A549 (cell line): ENCODE results near the gene MAP4K4. TPM values are rescaled to one million over a fixed set of nuclear protein-coding genes. Genes with fewer than 3 reads are reported as not detected.

Experiments used
- ATAC-seq, 2 experiments: fragments of 200-7000 bp in 1 of 2; fragments of >200 bp in 1 of 2; cut with Nextera tagmentation in 1 of 2; cut with Tn5 transposase in 1 of 2; 3 replicates each; pipeline versions ENCODE4 v1.8.0 to v1.9.1; 2018 to 2020; ENCODE audit warnings: mild to moderate bottlenecking in 1 of 2, moderate library complexity in 1 of 2
- CTCF ChIA-PET: fragments of 300-600 bp; sonication (Branson Sonifier 250); formaldehyde crosslinking; extraction: SDS; loops from one replicate; lab custom pipeline; 2021; ENCODE audit warnings: antibody characterized with exemption, inconsistent platforms; lab: Yijun Ruan, JAX
- POLR2A ChIA-PET: fragments of 350-600 bp; formaldehyde crosslinking; extraction: SDS; loops from one replicate; lab custom pipeline; 2021; ENCODE audit warnings: antibody characterized with exemption, inconsistent platforms; lab: Yijun Ruan, JAX
- DNase-seq, 2 experiments: peaks; one replicate each; pipeline versions ENCODE4 v3.0.0 to v3.0.0-alpha.2; 2011 to 2016; ENCODE audit warnings: low read depth in 1 of 2, low spot score in 1 of 2
- FAIRE-seq: peaks from 2 replicates; lab custom pipeline; 2011; peaks lifted over from hg19 to GRCh38; lab: Jason Lieb, UNC
- H3K27ac ChIP-seq, 2 experiments: fragments of >200 bp; sonication (Bioruptor Twin); formaldehyde crosslinking; 3 replicates each; pipeline ENCODE4 v1.5.1; 2016 to 2017
- H3K4me1 ChIP-seq: fragments of >200 bp; sonication (Bioruptor Twin); formaldehyde crosslinking; 3 replicates; pipeline ENCODE4 v1.6.1; 2016
- H3K4me2 ChIP-seq: fragments of >200 bp; sonication (Bioruptor Twin); formaldehyde crosslinking; 3 replicates; pipeline ENCODE4 v1.6.1; 2016
- H3K4me3 ChIP-seq: fragments of >200 bp; sonication (Bioruptor Twin); formaldehyde crosslinking; 3 replicates; pipeline ENCODE4 v1.5.1; 2016
- H3K9me3 ChIP-seq: fragments of >200 bp; sonication (Bioruptor Twin); formaldehyde crosslinking; 3 replicates; pipeline ENCODE4 v1.6.1; 2016
- ATOH8 ChIP-seq: fragments of 250-450 bp; sonication (Bioruptor Pico); IDR thresholded peaks from 2 replicates; pipeline ENCODE4 v1.5.0; 2020; ENCODE audit warnings: low read depth, mild to moderate bottlenecking, moderate library complexity
- BHLHE40 ChIP-seq: IDR thresholded peaks from 2 replicates; pipeline ENCODE4 v1.6.1; 2012; ENCODE audit warnings: low read depth, low read length, inconsistent platforms
- CBX8 ChIP-seq: fragments of 200-600 bp; sonication (generic); IDR thresholded peaks from 2 replicates; pipeline ENCODE4 v1.6.1; 2016
- EHMT2 ChIP-seq: fragments of 200-600 bp; sonication (generic); IDR thresholded peaks from 2 replicates; pipeline ENCODE4 v1.6.1; 2016; ENCODE audit warnings: antibody characterized with exemption, low read depth, mild to moderate bottlenecking, moderate library complexity
- EP300 ChIP-seq, 2 experiments: fragments of >200 bp; sonication (Bioruptor Twin); formaldehyde crosslinking; IDR thresholded peaks; 2 replicates in 1 of 2; 3 replicates in 1 of 2; pipeline ENCODE4 v1.6.1; 2016 to 2017
- FOSL2 ChIP-seq, 2 experiments: fragments of 450-650 bp in 1 of 2; fragments of >200 bp in 1 of 2; sonication (Bioruptor Twin) in 1 of 2; formaldehyde crosslinking; IDR thresholded peaks; 2 replicates each; pipeline versions ENCODE4 v1.5.0 to v1.6.1; 2016 to 2020; ENCODE audit warnings: mild to moderate bottlenecking in 1 of 2, moderate library complexity in 1 of 2
- GATA3 ChIP-seq: IDR thresholded peaks from 2 replicates; pipeline ENCODE4 v1.6.1; 2012; ENCODE audit warnings: borderline replicate concordance
- HDAC2 ChIP-seq: fragments of 200-600 bp; sonication (generic); IDR thresholded peaks from 2 replicates; pipeline ENCODE4 v1.6.1; 2016
- HOXA7 ChIP-seq: fragments of 250-450 bp; sonication (Bioruptor Pico); IDR thresholded peaks from 2 replicates; pipeline ENCODE4 v1.5.0; 2020; ENCODE audit warnings: mild to moderate bottlenecking, moderate library complexity
- HOXB13 ChIP-seq: fragments of 250-450 bp; sonication (Bioruptor Pico); IDR thresholded peaks from 2 replicates; pipeline ENCODE4 v1.5.0; 2020; ENCODE audit warnings: low read depth, mild to moderate bottlenecking, moderate library complexity
- JUN ChIP-seq, 2 experiments: fragments of >200 bp; sonication (Bioruptor Twin); formaldehyde crosslinking; IDR thresholded peaks; 2 replicates in 1 of 2; 3 replicates in 1 of 2; pipeline ENCODE4 v1.6.1; 2016 to 2017
- JUNB ChIP-seq: fragments of >200 bp; sonication (Bioruptor Twin); formaldehyde crosslinking; IDR thresholded peaks from 2 replicates; pipeline ENCODE4 v1.6.1; 2016
- KDM5A ChIP-seq: fragments of 200-600 bp; sonication (generic); IDR thresholded peaks from 2 replicates; pipeline ENCODE4 v1.6.1; 2016; ENCODE audit warnings: antibody characterized with exemption, mild to moderate bottlenecking
- MYC ChIP-seq: IDR thresholded peaks from 2 replicates; pipeline ENCODE4 v1.6.1; 2012; ENCODE audit warnings: mild to moderate bottlenecking, inconsistent platforms, low read length, improper control_type of control experiment, borderline replicate concordance
- NFE2L2 ChIP-seq: fragments of 150-350 bp; conservative IDR thresholded peaks from 2 replicates; pipeline ENCODE4 v1.6.1; 2014; ENCODE audit warnings: low read length
- POLR2A ChIP-seq: IDR thresholded peaks from 2 replicates; pipeline ENCODE4 v1.6.1; 2012; ENCODE audit warnings: mild to moderate bottlenecking, low read length
- POLR2AphosphoS2 ChIP-seq: conservative IDR thresholded peaks from 2 replicates; pipeline ENCODE4 v1.6.1; 2012; ENCODE audit warnings: low read length, improper control_type of control experiment, inconsistent platforms
- RFX5 ChIP-seq: fragments of 450-650 bp; IDR thresholded peaks from 2 replicates; pipeline ENCODE4 v1.7.1; 2014; ENCODE audit warnings: antibody characterized with exemption, mild to moderate bottlenecking, moderate library complexity
- TFCP2L1 ChIP-seq: fragments of 250-450 bp; sonication (Bioruptor Pico); IDR thresholded peaks from 2 replicates; pipeline ENCODE4 v1.5.0; 2021; ENCODE audit warnings: mild to moderate bottlenecking
- ZSCAN20 ChIP-seq: fragments of 250-450 bp; sonication (Bioruptor Pico); IDR thresholded peaks from 2 replicates; pipeline ENCODE4 v1.8.0; 2022; ENCODE audit warnings: mild to moderate bottlenecking, moderate library complexity
- whole genome bisulfite sequencing: methylation state at CpG from one replicate; pipeline ENCODE4 v1.1.6; 2017; ENCODE audit errors: missing lambda C conversion rate; 5-methylcytosine and 5-hydroxymethylcytosine counted together
- polyA plus RNA-seq, 4 experiments: library from polyadenylated mRNA; depleted of rRNA in 3 of 4; stranded (reverse); fragments of >200 nt; fragmentation: RNase III in 1 of 4; extraction: RNeasy Plus Mini Kit Qiagen cat#74134 plus additional on column Dnase treatment in 1 of 4; gene quantifications; 2 replicates in 3 of 4; 3 replicates in 1 of 4; pipeline ENCODE4 v1.2.3, GENCODE V29; 2011 to 2017
- TF ChIP-seq, protein P1 (sequence below): fragments of >200 bp; sonication (Bioruptor Twin); formaldehyde crosslinking; IDR thresholded peaks from 2 replicates; pipeline ENCODE4 v1.6.1; 2016
- TF ChIP-seq, protein P2 (sequence below): fragments of 450-650 bp; IDR thresholded peaks from 2 replicates; pipeline ENCODE4 v1.6.1; 2014; ENCODE audit warnings: antibody characterized with exemption
- TF ChIP-seq, protein P3 (sequence below): fragments of 150-350 bp; IDR thresholded peaks from 2 replicates; pipeline ENCODE4 v1.6.1; 2014; ENCODE audit warnings: low read depth, mild to moderate bottlenecking, low read length
- TF ChIP-seq, protein P4 (sequence below): fragments of >200 bp; sonication (Bioruptor Twin); formaldehyde crosslinking; IDR thresholded peaks from 3 replicates; pipeline ENCODE4 v1.6.1; 2016
- TF ChIP-seq, protein P5 (sequence below): fragments of >200 bp; sonication (Bioruptor Twin); formaldehyde crosslinking; IDR thresholded peaks from 3 replicates; pipeline ENCODE4 v1.5.1; 2016

MAP4K4 gene
- polyA plus RNA-seq, 2 of the 4 experiments (the other 2 are of a cell fraction) = 61.9 to 82.2 TPM

GRCh38 chr2:101787097-101787496 lies 89.6 kb downstream of the MAP4K4 start:
- ATAC-seq = no peak
- H3K4me1 ChIP-seq = peaks cover 23% of the 10 kb centered on the region
- no peak for TF ChIP-seq GATA3
- no peak for TF ChIP-seq ATOH8 (CRISPR knock-in tag)
- no peak for TF ChIP-seq NFE2L2
- no peak for TF ChIP-seq TFCP2L1
- TF ChIP-seq JUN (IDR thresholded peaks at IDR 0.05) = no peak
- TF ChIP-seq RFX5 = no peak
- TF ChIP-seq EP300 (IDR thresholded peaks at IDR 0.05) = no peak
- TF ChIP-seq, all 56 proteins: peak for 0
- CTCF ChIA-PET = no interaction called here
- FAIRE-seq (no peak), DNase-seq (no peak)
- no peak overlapping the region for H3K4me2 ChIP-seq
- H3K9me3 ChIP-seq = no peaks in the 10 kb centered on the region
- POLR2A ChIA-PET = no interaction called here
- no peak overlapping the region for H3K27ac ChIP-seq
- 97% methylated on average over 3 of the region's 3 CpGs for WGBS
- no peak overlapping the region for H3K4me3 ChIP-seq

GRCh38 chr2:101788565-101788964 lies 91.1 kb downstream of the MAP4K4 start:
- no peak for ATAC-seq
- Histone ChIP-seq H3K27ac (no peak overlapping the region), H3K4me3 (no peak overlapping the region), H3K4me2 (peak overlapping the region; percentile 47), H3K9me3 (no peaks in the 10 kb centered on the region), H3K4me1 (peaks cover 23% of the 10 kb centered on the region)
- CTCF ChIA-PET = interaction anchor here (1.0 to 1.2 kb wide), 2 partner anchors 33 to 43 kb away, joined by 3 read pairs; no protein-coding TSS in a partner anchor
- WGBS = 73% methylated on average over 1 of the region's 1 CpG
- no peak for FAIRE-seq
- no peak for TF ChIP-seq POLR2AphosphoS2
- no peak for TF ChIP-seq KDM5A
- no peak for TF ChIP-seq CBX8
- no peak for TF ChIP-seq RFX5
- TF ChIP-seq EP300 (IDR thresholded peaks at IDR 0.05) = no peak
- TF ChIP-seq TFCP2L1 = no peak
- no peak for TF ChIP-seq JUNB
- TF ChIP-seq HOXB13 = no peak
- TF ChIP-seq MYC = no peak
- TF ChIP-seq ZSCAN20 (CRISPR knock-in tag) = no peak
- TF ChIP-seq BHLHE40 = no peak
- no peak for TF ChIP-seq HDAC2
- TF ChIP-seq, protein P1, sequence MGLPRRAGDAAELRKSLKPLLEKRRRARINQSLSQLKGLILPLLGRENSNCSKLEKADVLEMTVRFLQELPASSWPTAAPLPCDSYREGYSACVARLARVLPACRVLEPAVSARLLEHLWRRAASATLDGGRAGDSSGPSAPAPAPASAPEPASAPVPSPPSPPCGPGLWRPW = no peak
- TF ChIP-seq, protein P2, sequence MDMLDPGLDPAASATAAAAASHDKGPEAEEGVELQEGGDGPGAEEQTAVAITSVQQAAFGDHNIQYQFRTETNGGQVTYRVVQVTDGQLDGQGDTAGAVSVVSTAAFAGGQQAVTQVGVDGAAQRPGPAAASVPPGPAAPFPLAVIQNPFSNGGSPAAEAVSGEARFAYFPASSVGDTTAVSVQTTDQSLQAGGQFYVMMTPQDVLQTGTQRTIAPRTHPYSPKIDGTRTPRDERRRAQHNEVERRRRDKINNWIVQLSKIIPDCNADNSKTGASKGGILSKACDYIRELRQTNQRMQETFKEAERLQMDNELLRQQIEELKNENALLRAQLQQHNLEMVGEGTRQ = no peak
- TF ChIP-seq FOSL2 (IDR thresholded peaks at IDR 0.05) = no peak
- TF ChIP-seq FOSL2 (CRISPR knock-in tag; IDR thresholded peaks at IDR 0.05) = no peak
- TF ChIP-seq, protein P3, sequence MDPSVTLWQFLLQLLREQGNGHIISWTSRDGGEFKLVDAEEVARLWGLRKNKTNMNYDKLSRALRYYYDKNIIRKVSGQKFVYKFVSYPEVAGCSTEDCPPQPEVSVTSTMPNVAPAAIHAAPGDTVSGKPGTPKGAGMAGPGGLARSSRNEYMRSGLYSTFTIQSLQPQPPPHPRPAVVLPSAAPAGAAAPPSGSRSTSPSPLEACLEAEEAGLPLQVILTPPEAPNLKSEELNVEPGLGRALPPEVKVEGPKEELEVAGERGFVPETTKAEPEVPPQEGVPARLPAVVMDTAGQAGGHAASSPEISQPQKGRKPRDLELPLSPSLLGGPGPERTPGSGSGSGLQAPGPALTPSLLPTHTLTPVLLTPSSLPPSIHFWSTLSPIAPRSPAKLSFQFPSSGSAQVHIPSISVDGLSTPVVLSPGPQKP = no peak
- DNase-seq = no peak
- POLR2A ChIA-PET = no interaction called here

DNA sequence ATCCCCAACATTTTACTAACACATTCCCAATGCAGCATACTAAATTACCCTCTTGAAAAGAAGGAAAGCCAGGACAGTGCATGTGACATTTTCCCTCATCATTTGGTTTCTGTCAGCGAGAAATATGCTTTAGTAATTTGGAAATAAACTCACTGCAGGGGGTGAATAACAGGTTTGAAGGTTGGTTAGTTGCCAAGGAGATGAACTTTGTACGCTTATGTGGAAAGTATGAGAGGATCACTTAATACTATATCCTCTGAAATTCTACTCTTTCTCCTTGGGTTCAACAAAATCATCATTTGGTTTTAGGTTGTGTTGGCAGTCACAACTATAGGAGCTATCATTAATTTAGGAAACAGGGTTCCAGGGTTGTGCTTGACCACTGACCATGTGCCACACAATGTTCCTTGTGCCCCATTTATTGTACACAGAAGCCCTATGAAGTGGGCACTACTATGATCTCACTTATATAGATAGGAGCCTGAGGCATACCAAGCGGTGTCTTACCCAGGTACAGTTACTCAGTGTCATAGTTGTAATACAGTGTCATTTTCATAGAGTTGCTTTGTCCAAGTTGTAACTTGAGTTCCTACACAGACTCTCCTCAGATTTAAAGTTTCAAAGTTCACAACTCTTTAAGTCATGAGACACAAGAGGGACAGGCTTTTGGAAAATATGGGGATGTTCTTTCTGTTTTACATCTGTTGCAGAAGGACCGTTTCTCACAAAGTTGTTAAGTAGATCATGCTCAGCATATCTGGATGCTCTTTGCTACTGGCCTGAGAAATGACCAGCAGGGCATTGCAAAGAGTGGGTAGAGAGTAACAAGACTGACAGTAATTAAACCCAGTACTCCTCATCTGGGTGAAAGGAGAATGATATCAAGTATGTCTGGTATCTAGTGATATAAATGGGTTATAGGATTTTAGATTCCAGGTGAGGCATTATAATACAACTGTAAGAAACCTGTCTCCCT lies 91.8 kb downstream of the MAP4K4 start:
- ChIA-PET POLR2A (no interaction called here), CTCF (no interaction called here)
- Histone ChIP-seq H3K4me2 (peak overlapping the region; percentile 47), H3K4me1 (peaks cover 23% of the 10 kb centered on the region), H3K4me3 (no peak overlapping the region), H3K27ac (no peak overlapping the region), H3K9me3 (no peaks in the 10 kb centered on the region)
- ATAC-seq = no peak; a peak in 1 of 6 replicates
- no peak for DNase-seq
- 88% methylated on average over 4 of the region's 4 CpGs for WGBS
- FAIRE-seq = no peak
- TF ChIP-seq HOXA7 (CRISPR knock-in tag) (no peak), EHMT2 (no peak), POLR2A (no peak)
- TF ChIP-seq, protein P4, sequence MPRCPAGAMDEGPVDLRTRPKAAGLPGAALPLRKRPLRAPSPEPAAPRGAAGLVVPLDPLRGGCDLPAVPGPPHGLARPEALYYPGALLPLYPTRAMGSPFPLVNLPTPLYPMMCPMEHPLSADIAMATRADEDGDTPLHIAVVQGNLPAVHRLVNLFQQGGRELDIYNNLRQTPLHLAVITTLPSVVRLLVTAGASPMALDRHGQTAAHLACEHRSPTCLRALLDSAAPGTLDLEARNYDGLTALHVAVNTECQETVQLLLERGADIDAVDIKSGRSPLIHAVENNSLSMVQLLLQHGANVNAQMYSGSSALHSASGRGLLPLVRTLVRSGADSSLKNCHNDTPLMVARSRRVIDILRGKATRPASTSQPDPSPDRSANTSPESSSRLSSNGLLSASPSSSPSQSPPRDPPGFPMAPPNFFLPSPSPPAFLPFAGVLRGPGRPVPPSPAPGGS = no peak
- TF ChIP-seq, protein P2 = no peak
- TF ChIP-seq, protein P5, sequence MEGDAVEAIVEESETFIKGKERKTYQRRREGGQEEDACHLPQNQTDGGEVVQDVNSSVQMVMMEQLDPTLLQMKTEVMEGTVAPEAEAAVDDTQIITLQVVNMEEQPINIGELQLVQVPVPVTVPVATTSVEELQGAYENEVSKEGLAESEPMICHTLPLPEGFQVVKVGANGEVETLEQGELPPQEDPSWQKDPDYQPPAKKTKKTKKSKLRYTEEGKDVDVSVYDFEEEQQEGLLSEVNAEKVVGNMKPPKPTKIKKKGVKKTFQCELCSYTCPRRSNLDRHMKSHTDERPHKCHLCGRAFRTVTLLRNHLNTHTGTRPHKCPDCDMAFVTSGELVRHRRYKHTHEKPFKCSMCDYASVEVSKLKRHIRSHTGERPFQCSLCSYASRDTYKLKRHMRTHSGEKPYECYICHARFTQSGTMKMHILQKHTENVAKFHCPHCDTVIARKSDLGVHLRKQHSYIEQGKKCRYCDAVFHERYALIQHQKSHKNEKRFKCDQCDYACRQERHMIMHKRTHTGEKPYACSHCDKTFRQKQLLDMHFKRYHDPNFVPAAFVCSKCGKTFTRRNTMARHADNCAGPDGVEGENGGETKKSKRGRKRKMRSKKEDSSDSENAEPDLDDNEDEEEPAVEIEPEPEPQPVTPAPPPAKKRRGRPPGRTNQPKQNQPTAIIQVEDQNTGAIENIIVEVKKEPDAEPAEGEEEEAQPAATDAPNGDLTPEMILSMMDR = no peak
